HL-60 (cell line): ENCODE data around the gene KDM8.

Source experiments
- CTCF ChIP-seq: IDR thresholded peaks from one replicate; pipeline ENCODE4 v1.5.1; 2011; ENCODE audit warnings: low read length, control low read depth, inconsistent platforms; ENCODE audit not compliant: insufficient read depth
- GABPA ChIP-seq: IDR thresholded peaks from 2 replicates; pipeline ENCODE4 v1.6.1; 2012; ENCODE audit warnings: low read depth
- POLR2AphosphoS5 ChIP-seq: IDR thresholded peaks from 2 replicates; pipeline ENCODE4 v1.6.1; 2012; ENCODE audit warnings: low read depth
- SPI1 ChIP-seq: IDR thresholded peaks from 2 replicates; pipeline ENCODE4 v1.6.1; 2012; ENCODE audit warnings: low read depth, mild to moderate bottlenecking, borderline replicate concordance

DNA sequence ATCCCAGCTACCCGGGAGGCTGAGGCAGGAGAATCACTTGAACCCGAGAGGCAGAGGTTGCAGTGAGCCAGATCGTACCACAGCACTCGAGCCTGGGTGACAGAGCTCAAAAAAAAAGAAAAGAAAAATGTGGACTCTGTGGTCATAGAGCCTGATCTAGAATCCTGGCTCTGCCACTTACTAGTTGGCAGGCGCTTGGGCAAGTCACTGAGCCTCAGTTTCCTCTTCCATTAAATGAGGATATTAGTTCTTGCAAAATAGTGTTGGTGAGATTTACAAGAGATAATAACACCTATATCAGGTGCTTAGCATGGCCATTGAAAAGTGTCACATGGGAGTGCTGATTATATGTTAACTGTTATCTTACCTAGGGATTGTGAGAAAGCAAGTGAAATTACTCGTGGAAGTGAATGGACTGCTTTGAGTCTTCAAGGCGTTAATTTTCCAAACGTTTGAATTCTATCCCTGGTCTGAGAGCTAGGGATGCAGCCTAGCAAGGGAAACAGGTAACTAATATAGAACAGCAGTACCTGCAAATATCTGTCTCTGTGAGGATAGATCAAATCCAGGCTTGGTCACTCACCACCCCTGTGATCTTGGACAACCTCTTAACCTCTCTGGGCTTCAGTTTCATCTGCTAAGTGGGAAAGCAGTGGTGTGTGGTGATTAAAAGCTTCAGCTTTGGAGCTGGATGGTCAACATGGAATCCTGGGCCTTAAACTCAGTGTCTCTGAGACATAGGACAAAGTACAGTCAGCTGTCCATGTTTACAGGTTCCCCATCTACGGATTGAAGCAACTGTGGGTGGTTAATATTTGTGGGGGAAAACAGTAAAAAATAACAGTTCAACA, 66.2 kb downstream of the KDM8 start:
- no peak for TF ChIP-seq CTCF
- no peak for TF ChIP-seq POLR2AphosphoS5
- TF ChIP-seq SPI1, result no peak
- TF ChIP-seq GABPA, result no peak
